GM12874 (cell line): Measurements from ENCODE around the gene IL36B.

Experiments used
- CTCF ChIP-seq: IDR thresholded peaks from 2 replicates; pipeline ENCODE4 v1.5.1; 2011; ENCODE audit warnings: low read depth, mild to moderate bottlenecking, control low read depth, low read length, moderate library complexity; ENCODE audit not compliant: insufficient read depth

The IL36B gene

GRCh38 chr2:113012436-113013335, 40.0 kb downstream of the IL36B start:
- TF ChIP-seq CTCF = no peak

- no peak for TF ChIP-seq CTCF
These were observed 41.6 kb downstream of the IL36B start for GRCh38 chr2:113011108-113011507.

- no peak for TF ChIP-seq CTCF
These were observed 42.6 kb downstream of the IL36B start for GRCh38 chr2:113010088-113010487.

DNA sequence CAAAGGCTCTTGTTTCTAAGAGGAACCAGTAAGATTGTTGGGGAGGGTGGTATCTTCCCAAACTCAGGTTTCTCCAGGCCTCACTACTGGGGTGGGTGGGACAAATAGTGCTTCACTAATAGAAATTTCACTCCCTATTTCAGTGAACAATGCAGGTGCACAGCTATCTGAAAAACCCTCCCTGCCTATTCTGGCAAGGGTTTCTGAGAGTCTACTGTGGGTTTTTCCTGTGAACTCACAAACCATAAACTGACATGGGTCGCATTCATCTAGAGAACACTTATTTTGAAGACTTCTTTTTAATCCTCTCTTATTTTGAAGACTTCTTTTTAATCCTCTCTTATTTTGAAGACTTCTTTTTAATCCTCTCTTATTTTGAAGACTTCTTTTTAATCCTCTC, 43.0 kb downstream of the IL36B start:
- TF ChIP-seq CTCF = no peak

GRCh38 chr2:113007250-113007649, 45.4 kb downstream of the IL36B start:
- TF ChIP-seq CTCF = no peak

GRCh38 chr2:113005030-113005509, 47.6 kb downstream of the IL36B start, which contains the start of gene IL36A:
IL36A (plus strand) TSS chr2:113005459; CDS start chr2:113005872, 413 bp downstream.
- no peak for TF ChIP-seq CTCF

GRCh38 chr2:113002677-113003076, 50.0 kb downstream of the IL36B start:
- no peak for TF ChIP-seq CTCF
